H1 (cell line): Measurements from ENCODE around the gene CMSS1. TPM values are rescaled to one million over a fixed set of nuclear protein-coding genes. Genes with fewer than 3 reads are reported as not detected.

ENCODE experiments used
- CTCF ChIA-PET: fragments of 300-600 bp; sonication (Branson Sonifier 250); formaldehyde crosslinking; loops from one replicate; lab custom pipeline; 2021; ENCODE audit not compliant: partially characterized antibody; lab: Charles Lee
- POLR2A ChIA-PET: fragments of 300-600 bp; sonication (Branson Sonifier 250); formaldehyde crosslinking; loops from one replicate; lab custom pipeline; 2021; ENCODE audit warnings: inconsistent platforms; ENCODE audit not compliant: partially characterized antibody; lab: Charles Lee
- DNase-seq, 2 experiments: peaks; one replicate each; pipeline versions ENCODE4 v3.0.0 to v3.0.0-alpha.2; 2010 to 2022; ENCODE audit warnings: low spot score in 2 of 2, low read depth in 1 of 2, mixed read lengths in 1 of 2
- FAIRE-seq: peaks from 2 replicates; lab custom pipeline; 2011; peaks lifted over from hg19 to GRCh38; lab: Jason Lieb, UNC
- H2AFZ ChIP-seq: 2 replicates; pipeline ENCODE4 v1.8.1; 2012; ENCODE audit warnings: low read length, inconsistent platforms
- H2AK5ac ChIP-seq: 2 replicates; pipeline ENCODE4 v1.6.1; 2013; ENCODE audit warnings: low read depth, low read length
- H2BK120ac ChIP-seq: replicated peaks from 2 replicates; pipeline ENCODE3; 2013; ENCODE audit warnings: low read depth, low read length, inconsistent platforms
- H2BK12ac ChIP-seq: 2 replicates; pipeline ENCODE4 v1.6.1; 2013; ENCODE audit warnings: low read depth, low read length
- H2BK15ac ChIP-seq: 2 replicates; pipeline ENCODE4 v1.6.1; 2013; ENCODE audit warnings: low read length
- H2BK20ac ChIP-seq: 2 replicates; pipeline ENCODE4 v1.6.1; 2013; ENCODE audit warnings: low read length
- H2BK5ac ChIP-seq: 2 replicates; pipeline ENCODE4 v1.6.1; 2013; ENCODE audit warnings: low read depth, low read length
- H3K14ac ChIP-seq: 2 replicates; pipeline ENCODE4 v1.6.1; 2013; ENCODE audit warnings: inconsistent platforms; ENCODE audit not compliant: insufficient read length
- H3K18ac ChIP-seq: 2 replicates; pipeline ENCODE4 v1.6.1; 2013; ENCODE audit warnings: low read length; ENCODE audit errors: extremely low read depth
- H3K23ac ChIP-seq: 2 replicates; pipeline ENCODE4 v1.6.1; 2013; ENCODE audit warnings: inconsistent platforms; ENCODE audit not compliant: insufficient read length
- H3K23me2 ChIP-seq: 2 replicates; pipeline ENCODE4 v1.6.1; 2013; ENCODE audit warnings: low read depth, low read length
- H3K27ac ChIP-seq: 2 replicates; pipeline ENCODE4 v1.6.1; 2011; ENCODE audit warnings: low read depth, low read length, inconsistent platforms
- H3K27me3 ChIP-seq, 4 experiments: replicated peaks in 1 of 4; 1 replicate in 1 of 4; 2 replicates in 3 of 4; pipeline versions ENCODE4 v1.6.1 to v1.8.1; 2011 to 2013; ENCODE audit warnings: low read length in 3 of 4, mild to moderate bottlenecking in 3 of 4, inconsistent platforms in 2 of 4, mixed read lengths in 2 of 4, moderate library complexity in 1 of 4; ENCODE audit not compliant: control insufficient read depth in 3 of 4, insufficient read depth in 3 of 4; ENCODE audit errors: extremely low read depth in 1 of 4
- H3K36me3 ChIP-seq, 4 experiments: 2 replicates each; pipeline versions ENCODE4 v1.6.1 to v1.8.1; 2011 to 2013; ENCODE audit warnings: mild to moderate bottlenecking in 4 of 4, low read length in 3 of 4, moderate library complexity in 2 of 4, control low read depth in 1 of 4, inconsistent platforms in 1 of 4; ENCODE audit not compliant: insufficient read depth in 4 of 4, control insufficient read depth in 2 of 4
- H3K4ac ChIP-seq: replicated peaks from 2 replicates; pipeline ENCODE3; 2013; ENCODE audit warnings: low read length, low read depth, mixed read lengths, inconsistent platforms; ENCODE audit not compliant: insufficient read length
- H3K4me1 ChIP-seq, 4 experiments: replicated peaks in 1 of 4; 1 replicate in 1 of 4; 2 replicates in 3 of 4; pipeline versions ENCODE4 v1.6.1 to v1.8.1; 2011 to 2013; ENCODE audit warnings: low read length in 3 of 4, inconsistent platforms in 2 of 4, mixed read lengths in 1 of 4; ENCODE audit not compliant: insufficient read depth in 4 of 4, control insufficient read depth in 3 of 4
- H3K4me2 ChIP-seq, 2 experiments: 2 replicates each; pipeline versions ENCODE4 v1.6.1 to v1.8.1; 2011 to 2013; ENCODE audit warnings: low read depth in 2 of 2, low read length in 2 of 2, control low read depth in 1 of 2, inconsistent platforms in 1 of 2, mild to moderate bottlenecking in 1 of 2; ENCODE audit not compliant: insufficient read depth in 1 of 2
- H3K4me3 ChIP-seq, 4 experiments: fragments of 200-600, 300-600 bp in 1 of 4; sonication (generic), shearing (Covaris generic), sonication (Bioruptor Twin) in 1 of 4; 2 replicates each; pipeline versions ENCODE4 v1.5.1 to v1.8.1; 2011 to 2016; ENCODE audit warnings: low read length in 4 of 4, low read depth in 3 of 4, control low read depth in 2 of 4, inconsistent platforms in 2 of 4, mild to moderate bottlenecking in 2 of 4, mixed read lengths in 1 of 4, moderate library complexity in 1 of 4; ENCODE audit not compliant: insufficient read depth in 2 of 4; ENCODE audit errors: extremely low read depth in 1 of 4
- H3K56ac ChIP-seq: replicated peaks from 2 replicates; pipeline ENCODE3; 2013; ENCODE audit warnings: low read depth, mild to moderate bottlenecking, mixed read lengths, low read length, inconsistent platforms; ENCODE audit not compliant: insufficient read length
- H3K79me1 ChIP-seq: 2 replicates; pipeline ENCODE4 v1.6.1; 2013; ENCODE audit warnings: low read depth, low read length, control low read depth
- H3K79me2 ChIP-seq, 2 experiments: 2 replicates each; pipeline versions ENCODE4 v1.6.1 to v1.8.1; 2012 to 2013; ENCODE audit warnings: low read length in 2 of 2, mild to moderate bottlenecking in 2 of 2, inconsistent platforms in 1 of 2; ENCODE audit not compliant: insufficient read depth in 2 of 2, control insufficient read depth in 1 of 2
- H3K9ac ChIP-seq, 4 experiments: replicated peaks in 1 of 4; 1 replicate in 1 of 4; 2 replicates in 3 of 4; pipeline versions ENCODE4 v1.6.1 to v1.8.1; 2011 to 2013; ENCODE audit warnings: low read depth in 3 of 4, low read length in 3 of 4, control low read depth in 2 of 4, mild to moderate bottlenecking in 2 of 4, moderate library complexity in 2 of 4, inconsistent platforms in 1 of 4; ENCODE audit errors: extremely low read depth in 1 of 4
- H3K9me3 ChIP-seq, 2 experiments: 2 replicates each; pipeline versions ENCODE4 v1.6.1 to v1.8.1; 2012 to 2013; ENCODE audit warnings: mild to moderate bottlenecking in 2 of 2, moderate library complexity in 2 of 2, control low read depth in 1 of 2, inconsistent platforms in 1 of 2, low read depth in 1 of 2, low read length in 1 of 2, mixed read lengths in 1 of 2; ENCODE audit not compliant: insufficient read depth in 2 of 2
- H4K20me1 ChIP-seq, 2 experiments: replicated peaks in 1 of 2; 2 replicates each; pipeline versions ENCODE3 to v1.8.1; 2011 to 2013; ENCODE audit warnings: inconsistent platforms in 2 of 2, low read length in 2 of 2, mild to moderate bottlenecking in 1 of 2; ENCODE audit not compliant: insufficient read depth in 2 of 2, control insufficient read depth in 1 of 2
- H4K5ac ChIP-seq: 2 replicates; pipeline ENCODE4 v1.6.1; 2013; ENCODE audit warnings: low read length, low read depth, mixed read lengths, inconsistent platforms; ENCODE audit not compliant: insufficient read length
- H4K8ac ChIP-seq: 2 replicates; pipeline ENCODE4 v1.8.0; 2013; ENCODE audit warnings: mild to moderate bottlenecking, moderate library complexity, low read length, inconsistent platforms; ENCODE audit not compliant: insufficient read depth; ENCODE audit errors: extremely low read depth
- H4K91ac ChIP-seq: replicated peaks from 2 replicates; pipeline ENCODE3; 2013; ENCODE audit warnings: low read length, mixed read lengths, inconsistent platforms; ENCODE audit not compliant: insufficient read length
- CBX8 ChIP-seq: fragments of 300-800, 300-1000 bp; sonication (generic); IDR thresholded peaks from 2 replicates; pipeline ENCODE4 v1.7.1; 2016; ENCODE audit warnings: low read depth, low read length, borderline replicate concordance
- FOSL1 ChIP-seq: IDR thresholded peaks from 2 replicates; pipeline ENCODE4 v1.6.1; 2011; ENCODE audit warnings: mild to moderate bottlenecking, low read depth, low read length, moderate library complexity; ENCODE audit not compliant: insufficient read depth
- GTF2F1 ChIP-seq: IDR thresholded peaks from 2 replicates; pipeline ENCODE4 v1.6.1; 2012; ENCODE audit warnings: low read depth, low read length, improper control_type of control experiment, borderline replicate concordance
- JUND ChIP-seq: IDR thresholded peaks from 2 replicates; pipeline ENCODE4 v1.6.1; 2011; ENCODE audit warnings: mild to moderate bottlenecking, improper control_type of control experiment, low read length
- MAFK ChIP-seq: IDR thresholded peaks from 2 replicates; pipeline ENCODE4 v1.6.1; 2012; ENCODE audit warnings: low read depth, mild to moderate bottlenecking, improper control_type of control experiment, low read length
- NRF1 ChIP-seq: IDR thresholded peaks from 2 replicates; pipeline ENCODE4 v1.6.1; 2011; ENCODE audit warnings: mild to moderate bottlenecking, low read depth, low read length, improper control_type of control experiment
- POLR2AphosphoS5 ChIP-seq: IDR thresholded peaks from 2 replicates; pipeline ENCODE4 v1.6.1; 2011; ENCODE audit warnings: low read depth, low read length
- RNF2 ChIP-seq: fragments of 200-900, 300-1000 bp; sonication (generic); IDR thresholded peaks from 2 replicates; pipeline ENCODE4 v1.7.1; 2016; ENCODE audit warnings: borderline replicate concordance, low read depth, mild to moderate bottlenecking, antibody characterized with exemption, low read length; ENCODE audit not compliant: poor library complexity, severe bottlenecking; ENCODE audit errors: missing control alignments
- SAP30 ChIP-seq: fragments of 300-600 bp; sonication (generic); IDR thresholded peaks from 2 replicates; pipeline ENCODE4 v1.7.1; 2012; ENCODE audit warnings: low read length, moderate library complexity, mild to moderate bottlenecking, inconsistent platforms; ENCODE audit not compliant: insufficient read depth, insufficient replicate concordance
- SRF ChIP-seq: IDR thresholded peaks from 2 replicates; pipeline ENCODE4 v1.6.1; 2011; ENCODE audit warnings: mild to moderate bottlenecking, low read depth, low read length, moderate library complexity
- TAF7 ChIP-seq: optimal IDR thresholded peaks from 2 replicates; pipeline ENCODE3; 2011; ENCODE audit warnings: low read depth, mild to moderate bottlenecking, inconsistent platforms, low read length, moderate library complexity, borderline replicate concordance
- TEAD4 ChIP-seq: IDR thresholded peaks from 2 replicates; pipeline ENCODE4 v1.6.1; 2012; ENCODE audit warnings: low read depth, low read length, inconsistent platforms, mixed read lengths
- USF2 ChIP-seq: IDR thresholded peaks from 2 replicates; pipeline ENCODE4 v1.6.1; 2011; ENCODE audit warnings: low read length, improper control_type of control experiment
- WGBS, 2 experiments: shearing (Covaris generic) in 1 of 2; methylation state at CpG; one replicate each; pipeline versions ENCODE4 v1.1.6 to v1.1.7; 2013 to 2015; ENCODE audit warnings: low lambda C conversion rate in 2 of 2, mixed read lengths in 2 of 2, inconsistent platforms in 1 of 2, low coverage in 1 of 2, missing lambda C conversion rate in 1 of 2; ENCODE audit not compliant: insufficient replicate concordance in 2 of 2, insufficient coverage in 1 of 2, insufficient read length in 1 of 2; ENCODE audit errors: extremely low coverage in 1 of 2, missing lambda C conversion rate in 1 of 2; 5-methylcytosine and 5-hydroxymethylcytosine counted together
- polyA plus RNA-seq, 7 experiments: library from polyadenylated mRNA; depleted of rRNA in 3 of 7; stranded (reverse) in 5 of 7; unstranded in 2 of 7; fragments of >200 nt in 5 of 7; fragments of 200-250 nt in 2 of 7; gene quantifications; 1 replicate in 5 of 7; 2 replicates in 1 of 7; 4 replicates in 1 of 7; pipeline versions ENCODE4 v1.2.1 to v1.2.3, GENCODE V29; 2011 to 2013; ENCODE audit warnings: missing spikeins in 2 of 7, mixed read lengths in 2 of 7
- total RNA-seq: library from RNA; stranded (reverse); fragmentation: NEBNext Ultra II Directional; extraction: Animal tissue kit (Norgen Biotek cat#: 25700); gene quantifications from 2 replicates; pipeline ENCODE4 v1.2.1, GENCODE V29; 2021

CMSS1 gene
- total and polyA plus RNA-seq, 2 of the 8 experiments (the other 6 are each of a cell fraction or from before 2014, with no cell fraction given): 15.2 to 75.1 TPM

GRCh38 chr3:99845331-99845730 is 27.7 kb downstream of the CMSS1 start:
- H4K20me1 ChIP-seq: peaks cover 0 to 2% of the 10 kb centered on the region in 2 experiments
- no peak overlapping the region for H3K14ac ChIP-seq
- no peak overlapping the region for H4K5ac ChIP-seq
- H2AK5ac ChIP-seq: no peak overlapping the region
- H3K4me2 ChIP-seq: no peak overlapping the region
- H3K56ac ChIP-seq: no peak overlapping the region
- no peak overlapping the region for H2BK120ac ChIP-seq
- peaks cover 0 to 7% (median 2%) of the 10 kb centered on the region in 4 experiments; a peak in 3 of 7 replicates for H3K4me1 ChIP-seq
- H2BK5ac ChIP-seq: no peak overlapping the region
- H3K9ac ChIP-seq: no peak overlapping the region
- no peak overlapping the region for H4K91ac ChIP-seq
- H3K18ac ChIP-seq: no peak overlapping the region
- no peak overlapping the region for H4K8ac ChIP-seq
- H3K9me3 ChIP-seq: no peaks in the 10 kb centered on the region
- no peak overlapping the region for H3K4me3 ChIP-seq
- POLR2A ChIA-PET: interaction anchor here (2.5 kb wide), 1 partner anchor 27 kb away, joined by 5 read pairs; the partner anchor contains the start of gene CMSS1
- H3K27ac ChIP-seq: no peak overlapping the region
- H3K36me3 ChIP-seq: no peaks in the 10 kb centered on the region
- H2BK20ac ChIP-seq: no peak overlapping the region
- H2AFZ ChIP-seq: no peak overlapping the region
- FAIRE-seq: no peak
- H3K23me2 ChIP-seq: no peaks in the 10 kb centered on the region
- 84% methylated on average over 4 of the region's 4 CpGs; no CpG with 5 or more reads in 1 of the 2 experiments for WGBS, 2 experiments
- no peak overlapping the region for H3K4ac ChIP-seq
- peaks cover 0 to 25% of the 10 kb centered on the region in 2 experiments; a peak in 2 of 4 replicates for H3K79me2 ChIP-seq
- CTCF ChIA-PET: interaction anchor here (1.0 to 1.5 kb wide), 2 partner anchors 14 to 232 kb away, joined by 3 to 4 read pairs; no protein-coding TSS in a partner anchor
- no peak for DNase-seq
- H3K27me3 ChIP-seq: no peaks in the 10 kb centered on the region
- peaks cover 2% of the 10 kb centered on the region for H3K79me1 ChIP-seq
- H2BK12ac ChIP-seq: no peak overlapping the region
- H2BK15ac ChIP-seq: no peak overlapping the region
- no peak overlapping the region for H3K23ac ChIP-seq
- no peak for TF ChIP-seq TEAD4
- TF ChIP-seq FOSL1: no peak
- TF ChIP-seq TAF7: no peak
- no peak for TF ChIP-seq GTF2F1
- no peak for TF ChIP-seq CBX8
- TF ChIP-seq MAFK: no peak
- TF ChIP-seq JUND: no peak
- TF ChIP-seq RNF2: no peak
- no peak for TF ChIP-seq POLR2AphosphoS5
- no peak for TF ChIP-seq SAP30
- TF ChIP-seq NRF1: no peak
- no peak for TF ChIP-seq SRF
- no peak for TF ChIP-seq USF2
